Measurements from ENCODE around the gene SV2A. TPM values are rescaled to one million over a fixed set of nuclear protein-coding genes. Genes with fewer than 3 reads are reported as not detected.

The SV2A gene
- polyA plus RNA-seq, 3 donors, result 0.33 to 0.94 (median 0.45) TPM

GRCh38 chr1:149933208-149933607 is 15.6 kb upstream of the SV2A start:
- H3K27ac ChIP-seq (ENCODE audit: low read depth, low read length), result no peak overlapping the region
- 90 to 98% (median 96%) methylated on average over 4 of the region's 4 CpGs for WGBS, 3 donors

GRCh38 chr1:149932474-149932873 is 14.8 kb upstream of the SV2A start:
- H3K27ac ChIP-seq (ENCODE audit: low read depth, low read length), result no peak overlapping the region
- 89 to 95% (median 94%) methylated on average over 8 of the region's 8 CpGs for WGBS, 3 donors

DNA sequence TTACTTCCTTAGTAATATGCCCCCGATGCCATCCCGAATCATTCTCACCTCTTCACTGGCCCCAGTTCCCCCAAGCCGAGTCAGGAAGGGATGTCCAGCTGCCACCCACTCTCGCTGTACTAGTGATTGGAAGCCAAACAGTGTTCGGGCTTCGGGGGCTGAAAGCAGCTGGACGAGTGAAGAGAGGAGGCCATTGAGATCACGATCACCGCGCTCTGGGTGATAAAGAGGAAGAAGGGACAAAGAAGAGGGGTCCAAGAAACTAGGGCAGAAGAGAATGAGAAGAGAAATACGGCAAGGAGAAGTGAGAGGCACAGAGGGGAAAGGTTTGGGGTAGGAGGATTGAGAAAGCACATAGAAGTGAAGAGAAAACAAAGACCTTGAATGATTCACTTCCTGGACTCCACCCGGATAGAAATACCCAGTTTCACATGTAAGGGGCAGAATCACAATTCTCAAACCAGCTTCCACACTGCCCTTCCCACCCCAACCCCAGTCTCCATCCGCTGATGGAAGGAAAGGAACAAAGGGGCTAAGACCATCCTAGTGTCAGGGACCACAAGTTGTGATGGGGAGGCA is 13.7 kb upstream of the SV2A start:
- 80 to 85% (median 82%) methylated on average over 13 of the region's 13 CpGs for WGBS, 3 donors
- no peak overlapping the region for H3K27ac ChIP-seq (ENCODE audit: low read depth, low read length)

GRCh38 chr1:149929856-149930255 is 12.2 kb upstream of the SV2A start:
- 83 to 89% (median 85%) methylated on average over 2 of the region's 2 CpGs for WGBS, 3 donors
- H3K27ac ChIP-seq (ENCODE audit: low read depth, low read length), result no peak overlapping the region

- peak overlapping the region; percentile 60 for H3K27ac ChIP-seq (ENCODE audit: low read depth, low read length)
- WGBS, 3 donors, result 0 to 3% (median 0%) methylated on average over 1 of the region's 1 CpG
These were observed 10.7 kb upstream of the SV2A start for GRCh38 chr1:149928401-149928724.

GRCh38 chr1:149927563-149928400 is 10.1 kb upstream of the SV2A start, which contains the start of gene SF3B4:
Gene SF3B4, minus strand, starts transcription at chr1:149927803. Its CDS starts 44 bp downstream, at chr1:149927759.
- H3K27ac ChIP-seq (ENCODE audit: low read depth, low read length), result peak within 1 kb of the TSS; percentile 60
- WGBS, 3 donors, result 0 to 1% (median 0%) methylated on average over 42 to 47 of the region's 47 CpGs

- H3K27ac ChIP-seq (ENCODE audit: low read depth, low read length), result no peak overlapping the region
- 2 to 7% (median 3%) methylated on average over 10 of the region's 10 CpGs for WGBS, 3 donors
These were observed 9.5 kb upstream of the SV2A start for GRCh38 chr1:149927056-149927562.

- WGBS, 3 donors, result 89 to 92% (median 92%) methylated on average over 9 of the region's 9 CpGs
These were observed 8.7 kb upstream of the SV2A start for GRCh38 chr1:149926296-149926695.

DNA sequence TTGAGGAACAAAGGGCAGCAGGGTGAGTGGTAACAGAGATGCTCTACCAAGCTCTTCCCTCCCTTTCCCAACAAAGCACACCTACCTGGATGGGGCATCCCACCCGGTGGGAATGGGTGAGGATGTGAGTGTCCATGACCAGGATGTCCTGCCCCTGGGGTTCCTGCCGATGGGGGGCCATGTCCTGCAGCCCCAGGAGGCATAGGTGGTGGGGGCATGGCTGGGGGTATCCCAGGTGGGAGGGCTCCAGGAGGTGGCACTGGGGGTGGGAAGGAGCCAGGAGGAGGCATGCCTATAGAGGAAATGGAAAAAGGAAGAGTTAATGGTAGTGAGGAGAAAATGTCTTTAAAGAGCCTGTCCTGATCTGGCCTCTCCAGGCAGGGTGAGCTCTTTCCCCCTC is 8.1 kb upstream of the SV2A start:
- 74 to 90% (median 76%) methylated on average over 2 of the region's 2 CpGs for WGBS, 3 donors
- no peak overlapping the region for H3K27ac ChIP-seq (ENCODE audit: low read depth, low read length)

More at GRCh38 chr1:149926296-149926695, 8.7 kb upstream of the SV2A start:
- no peak overlapping the region for H3K27ac ChIP-seq (ENCODE audit: low read depth, low read length)

DNA sequence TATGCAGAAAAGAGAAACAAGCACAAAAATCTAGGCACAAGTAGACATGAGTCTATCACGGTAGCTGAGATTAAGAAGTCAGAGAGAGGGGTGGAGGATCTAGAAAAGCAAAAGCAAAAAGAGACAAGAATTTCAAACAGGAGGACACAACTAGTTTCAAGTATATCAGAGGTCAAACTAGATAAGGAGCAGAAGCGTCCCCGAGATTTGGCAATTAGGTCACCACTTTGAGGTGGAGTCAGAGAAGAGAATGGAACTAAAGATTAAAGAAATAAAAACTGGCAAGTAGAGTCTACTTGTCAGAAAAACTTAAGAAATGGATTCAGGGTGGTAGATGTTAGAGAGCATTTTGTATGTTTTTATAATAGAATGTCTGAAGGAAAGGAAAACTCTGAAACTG is 7.7 kb upstream of the SV2A start:
- H3K27ac ChIP-seq (ENCODE audit: low read depth, low read length), result no peak overlapping the region
- 73 to 82% (median 81%) methylated on average over 3 of the region's 3 CpGs for WGBS, 3 donors

- 84 to 90% (median 89%) methylated on average over 10 of the region's 10 CpGs for WGBS, 3 donors
- H3K27ac ChIP-seq (ENCODE audit: low read depth, low read length), result no peak overlapping the region
These were observed 6.0 kb upstream of the SV2A start for GRCh38 chr1:149923626-149924025.

DNA sequence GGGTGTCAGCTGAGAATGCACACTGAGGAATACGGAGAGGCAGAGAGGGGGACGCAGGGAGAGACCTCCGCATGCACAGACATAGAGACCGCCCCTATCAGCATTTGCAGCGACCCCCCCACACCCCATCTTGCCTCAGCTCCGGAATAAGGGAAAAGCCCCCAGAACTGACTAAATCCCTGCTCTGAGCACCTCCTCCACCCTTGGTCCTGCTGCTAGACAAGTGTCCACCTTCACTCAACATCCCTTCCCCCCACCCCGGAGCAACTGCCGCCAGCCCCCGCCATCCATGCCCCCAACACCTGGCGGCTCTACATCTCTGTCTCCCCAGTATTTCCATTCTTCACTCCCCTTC is 769 bp downstream of the SV2A start:
- H3K27ac ChIP-seq (ENCODE audit: low read depth, low read length), result no peak overlapping the region

DNA sequence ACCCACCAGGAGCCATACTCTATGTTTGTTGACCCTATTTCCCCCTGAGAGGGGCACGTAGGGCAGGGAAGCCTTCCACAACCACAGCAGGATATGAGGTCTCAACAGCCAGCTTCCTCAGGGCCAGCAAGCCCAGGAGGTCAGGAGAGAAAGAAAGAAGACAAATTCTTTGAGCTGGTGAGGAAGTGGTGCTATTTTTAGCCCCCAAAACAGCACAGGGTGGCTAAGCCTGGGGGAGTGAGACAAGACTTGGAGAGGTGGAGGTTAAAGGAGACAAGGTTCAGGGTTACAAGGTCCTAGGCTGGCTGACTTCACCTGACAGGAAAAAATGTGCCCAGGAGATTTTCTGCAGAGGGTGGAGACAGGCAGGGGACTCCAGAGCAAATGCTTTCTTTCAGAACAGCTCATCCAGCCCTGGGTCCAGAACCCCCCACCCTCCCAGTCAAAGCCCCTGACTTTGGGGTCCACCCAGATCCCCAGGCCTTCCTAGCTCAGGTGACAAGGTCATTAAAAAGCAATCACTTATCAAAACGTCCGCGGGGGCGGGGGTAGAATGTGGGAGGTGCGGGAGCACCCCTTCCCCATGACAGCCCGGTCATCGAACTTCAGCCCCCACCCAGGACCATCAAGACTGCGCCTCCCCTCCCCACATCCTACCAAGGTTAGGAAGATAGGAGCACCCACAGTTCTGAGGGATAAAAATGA is 1.3 kb downstream of the SV2A start:
- 20 to 24% (median 20%) methylated on average over 9 of the region's 9 CpGs for WGBS, 3 donors
- H3K27ac ChIP-seq (ENCODE audit: low read depth, low read length), result no peak overlapping the region

More for the DNA sequence above, 769 bp downstream of the SV2A start:
- 9 to 16% (median 12%) methylated on average over 10 of the region's 10 CpGs for WGBS, 3 donors

- 76 to 80% (median 79%) methylated on average over 11 of the region's 11 CpGs for WGBS, 3 donors
- no peak overlapping the region for H3K27ac ChIP-seq (ENCODE audit: low read depth, low read length)
These were observed 2.0 kb downstream of the SV2A start for GRCh38 chr1:149915429-149916192.

GRCh38 chr1:149914545-149914944 is 3.1 kb downstream of the SV2A start:
- H3K27ac ChIP-seq (ENCODE audit: low read depth, low read length), result no peak overlapping the region
- WGBS, 3 donors, result 70 to 82% (median 79%) methylated on average over 1 of the region's 1 CpG

- H3K27ac ChIP-seq (ENCODE audit: low read depth, low read length), result no peak overlapping the region
- 69 to 93% (median 90%) methylated on average over 10 of the region's 10 CpGs for WGBS, 3 donors
These were observed 11.0 kb downstream of the SV2A start for GRCh38 chr1:149906570-149907075.

GRCh38 chr1:149903836-149904491 is 13.7 kb downstream of the SV2A start:
- WGBS, 3 donors, result 76 to 88% (median 87%) methylated on average over 5 of the region's 5 CpGs
- H3K27ac ChIP-seq (ENCODE audit: low read depth, low read length), result no peak overlapping the region

Data from adipose tissue (tissue), 3 donors.